ENCODE measurements around the gene WWOX.

Gene WWOX

DNA sequence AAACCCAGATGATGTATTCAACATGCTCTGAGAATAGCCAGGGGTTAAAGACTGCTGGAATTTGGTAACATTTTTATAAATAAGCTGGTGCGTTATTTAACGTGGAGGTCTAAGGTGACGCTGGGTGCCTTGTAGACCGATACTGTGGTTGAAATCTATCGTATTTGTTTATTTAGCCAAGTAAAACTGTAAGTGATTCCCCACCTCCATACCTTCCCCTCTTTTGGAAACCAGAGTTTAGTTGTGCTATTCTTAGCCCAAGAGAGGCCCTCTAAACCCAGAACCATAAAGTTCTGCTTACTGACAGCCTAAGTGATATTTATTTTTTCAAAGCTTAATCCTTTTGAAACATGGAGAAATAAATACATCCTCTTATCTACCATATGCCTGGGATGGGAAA, 744.5 kb downstream of the WWOX start:
- no peak for DNase-seq (ENCODE audit: low read depth, low spot score)

DNA sequence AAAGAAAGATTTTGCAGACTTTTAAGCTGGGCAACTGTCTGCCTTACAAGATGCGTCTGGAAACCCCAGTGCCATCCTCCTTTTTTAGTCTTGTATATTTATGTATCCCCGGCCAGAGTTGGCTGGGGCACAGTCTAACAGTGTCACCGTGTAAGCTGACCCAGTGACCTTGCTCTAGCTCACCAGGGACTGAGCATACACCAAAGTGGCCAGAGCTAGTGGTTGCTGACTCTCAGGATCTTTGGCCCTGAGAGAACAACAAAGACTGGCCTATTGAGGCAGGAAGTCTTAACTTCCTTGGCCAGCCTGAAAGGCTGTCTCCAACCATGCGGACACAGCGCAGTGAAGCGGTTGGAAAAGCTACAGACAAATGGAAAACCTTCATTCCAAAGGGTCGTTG, 745.2 kb downstream of the WWOX start:
- no peak for DNase-seq (ENCODE audit: low read depth, low spot score)

DNA sequence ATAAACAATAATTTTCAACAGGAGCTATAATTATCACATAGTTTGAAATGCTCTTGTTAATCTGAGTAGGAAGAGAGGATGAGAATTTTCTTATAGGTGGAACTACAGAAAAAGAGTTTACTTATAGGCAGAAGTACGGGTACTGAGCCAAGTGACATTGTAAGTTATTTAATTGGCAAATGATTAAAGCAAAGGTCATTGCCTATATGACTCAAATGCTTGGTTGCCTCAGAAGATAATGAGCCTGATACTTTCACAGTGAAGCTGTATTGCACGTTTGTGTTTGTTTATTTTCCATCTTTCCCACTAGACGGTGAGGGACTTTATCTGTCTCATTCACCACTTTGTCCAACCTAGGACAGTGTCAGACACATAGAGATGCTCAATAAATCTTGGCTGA, 751.8 kb downstream of the WWOX start:
- no peak for DNase-seq (ENCODE audit: low read depth, low spot score)

DNA sequence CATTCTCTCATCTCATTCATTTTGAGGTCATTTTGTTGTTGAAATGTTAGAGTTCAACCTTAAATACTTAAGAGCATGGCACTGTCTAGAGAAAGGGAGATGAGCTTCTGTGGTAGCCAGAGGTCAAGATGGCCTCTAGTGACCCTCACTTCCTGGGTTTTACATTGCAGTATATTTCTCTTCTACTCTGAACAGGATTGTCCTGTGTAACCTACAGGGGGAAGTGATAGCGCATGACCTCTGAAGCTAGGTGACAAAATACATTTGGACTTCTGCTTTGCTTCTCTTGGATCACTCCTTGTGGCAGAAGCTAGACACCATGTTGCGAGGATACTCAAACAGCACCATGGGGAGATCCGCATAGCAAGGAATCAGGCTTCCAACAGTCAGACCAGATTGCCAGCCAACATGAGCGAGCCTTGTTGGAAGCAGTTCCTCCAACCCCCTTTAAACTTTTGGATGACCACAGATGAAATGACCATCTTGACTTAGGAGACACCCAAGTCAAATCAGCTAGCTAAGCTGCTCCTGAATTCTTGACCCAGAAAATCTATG, 752.7 kb downstream of the WWOX start:
- DNase-seq (ENCODE audit: low read depth, low spot score) = no peak

DNA sequence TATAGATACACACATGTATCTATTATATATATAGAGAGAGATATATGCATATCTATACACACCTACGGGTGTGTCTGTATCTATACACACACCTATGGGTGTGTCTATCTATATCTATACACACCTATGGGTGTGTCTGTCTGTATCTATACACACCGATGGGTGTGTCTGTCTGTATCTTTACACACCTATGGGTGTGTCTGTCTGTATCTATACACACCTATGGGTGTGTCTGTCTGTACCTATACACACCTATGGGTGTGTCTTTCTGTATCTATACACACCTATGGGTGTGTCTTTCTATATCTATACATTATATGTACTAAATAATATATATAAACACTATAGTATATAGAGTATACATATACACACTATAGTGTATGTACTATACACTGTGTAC, 762.6 kb downstream of the WWOX start:
- DNase-seq (ENCODE audit: low read depth, low spot score) = no peak

DNA sequence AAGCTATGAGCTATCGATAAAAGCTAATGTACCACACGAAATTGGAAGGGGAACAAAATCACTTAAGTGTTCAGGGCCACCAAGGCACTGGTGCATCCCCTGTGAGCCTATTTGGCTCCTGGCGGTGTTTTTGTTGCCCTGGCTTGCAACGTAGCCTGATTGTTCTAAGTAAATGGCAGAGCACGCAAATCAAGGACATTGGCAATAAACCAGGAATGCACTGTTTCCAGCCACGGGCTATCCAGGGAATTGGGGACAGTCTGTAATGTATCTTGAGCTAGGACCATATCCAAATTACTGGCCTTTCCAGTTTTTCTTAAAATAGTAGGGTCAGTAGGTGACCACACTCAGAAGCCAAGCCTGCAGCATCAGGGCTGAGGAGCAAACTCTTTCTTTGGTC, 767.1 kb downstream of the WWOX start:
- peak; percentile 51 for DNase-seq (ENCODE audit: low read depth, low spot score)

DNA sequence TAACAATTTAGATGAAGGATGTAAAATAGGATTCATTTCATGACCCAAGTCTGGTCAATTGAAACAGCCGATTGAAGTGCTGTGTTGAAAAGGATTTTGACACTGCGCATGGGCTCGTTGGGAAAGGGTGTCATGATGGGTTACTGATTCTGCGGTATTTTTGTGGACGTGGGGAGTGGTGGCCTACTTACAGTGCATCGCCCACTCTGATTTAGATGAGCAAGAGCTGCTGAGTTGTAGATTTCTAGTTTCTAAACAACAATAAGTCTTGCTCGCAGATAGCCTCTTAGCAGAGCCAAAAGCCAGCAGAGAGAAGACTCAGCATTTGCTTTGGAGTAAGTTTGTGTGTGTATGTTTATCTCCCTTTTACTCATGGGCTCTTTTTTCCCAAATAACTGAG, 770.0 kb downstream of the WWOX start:
- DNase-seq (ENCODE audit: low read depth, low spot score) = no peak

DNA sequence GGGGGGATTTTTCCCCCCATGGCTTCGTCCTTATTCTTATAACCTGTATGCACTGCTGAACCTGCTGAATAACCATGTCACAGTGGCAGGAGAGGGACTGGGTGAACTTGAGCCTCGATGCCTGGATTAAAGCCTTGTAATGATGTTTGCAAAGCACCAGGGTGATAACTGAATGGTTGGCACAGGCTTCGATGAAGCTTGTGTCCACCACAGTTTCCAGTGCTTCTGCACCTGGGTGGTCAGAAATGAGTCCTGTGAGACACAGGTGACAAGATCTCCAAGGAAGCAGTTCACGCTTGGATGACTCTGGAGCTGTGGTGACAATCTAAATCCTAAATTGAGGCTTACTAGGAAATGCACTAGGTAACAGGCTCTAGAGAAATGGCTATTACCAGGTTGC, 771.8 kb downstream of the WWOX start:
- no peak for DNase-seq (ENCODE audit: low read depth, low spot score)

DNA sequence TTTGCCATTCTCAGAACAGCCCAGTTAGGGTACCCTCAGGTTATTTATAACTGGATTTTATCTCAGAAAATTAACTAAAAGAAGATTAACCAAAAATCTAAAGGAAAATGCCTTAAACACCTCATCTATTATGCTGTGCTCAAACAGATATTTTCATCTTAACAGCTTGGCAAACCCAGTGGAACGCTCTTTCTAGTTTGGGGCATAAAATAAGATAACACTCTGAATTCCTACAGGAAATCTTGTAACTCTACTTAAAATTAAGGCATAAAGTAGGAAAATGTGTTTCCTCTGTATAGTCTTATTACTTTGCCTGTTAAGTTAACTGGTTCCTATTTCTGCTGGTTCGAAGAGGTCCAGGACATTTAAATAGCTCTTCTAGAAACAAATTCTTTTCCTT, 777.2 kb downstream of the WWOX start:
- DNase-seq (ENCODE audit: low read depth, low spot score) = no peak

DNA sequence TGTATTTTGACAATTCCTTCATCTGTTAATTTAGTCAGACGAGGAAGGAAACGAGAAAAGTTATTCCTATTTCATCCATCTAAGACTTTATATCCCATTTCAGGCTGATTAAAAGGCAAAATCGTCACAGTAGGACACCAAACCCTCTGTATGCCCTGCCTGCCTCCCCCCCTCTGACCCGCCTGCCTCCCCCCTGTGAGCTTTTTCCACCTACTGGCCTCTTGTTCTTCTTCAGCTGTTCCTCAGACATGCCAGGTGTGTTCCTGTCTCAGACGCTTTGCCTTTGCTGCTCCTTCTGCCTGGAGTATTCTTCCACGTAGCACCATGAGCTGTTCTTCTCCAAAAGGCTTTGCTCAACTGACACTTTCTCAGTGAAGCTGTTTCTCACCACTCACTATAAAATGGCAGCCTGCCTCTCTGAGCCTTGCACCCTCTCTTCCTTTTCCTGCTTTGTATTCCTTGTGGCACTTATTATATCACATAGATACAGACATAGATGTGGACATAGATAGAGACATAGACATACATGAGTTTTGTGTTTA, 777.7 kb downstream of the WWOX start:
- DNase-seq (ENCODE audit: low read depth, low spot score) = peak; percentile 5

DNA sequence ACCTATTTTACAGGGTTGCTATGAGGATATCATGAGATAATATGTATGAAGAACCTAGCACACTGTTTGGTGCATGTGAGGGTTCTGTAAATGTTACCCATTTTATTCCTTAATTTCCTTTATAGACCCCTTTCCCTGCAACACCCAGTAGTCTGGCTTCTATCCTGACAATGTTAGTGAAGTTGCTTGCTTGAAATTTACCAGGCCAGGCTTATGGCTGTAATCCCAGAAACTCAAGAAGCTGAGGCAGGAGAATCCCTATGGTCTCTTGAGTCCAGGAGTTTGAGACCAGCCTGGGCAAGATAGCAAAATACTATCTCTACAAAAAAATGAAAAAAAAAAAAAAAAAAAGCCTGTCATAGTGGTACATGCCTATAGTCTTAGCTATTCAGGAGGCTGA, 779.1 kb downstream of the WWOX start:
- DNase-seq (ENCODE audit: low read depth, low spot score) = no peak

DNA sequence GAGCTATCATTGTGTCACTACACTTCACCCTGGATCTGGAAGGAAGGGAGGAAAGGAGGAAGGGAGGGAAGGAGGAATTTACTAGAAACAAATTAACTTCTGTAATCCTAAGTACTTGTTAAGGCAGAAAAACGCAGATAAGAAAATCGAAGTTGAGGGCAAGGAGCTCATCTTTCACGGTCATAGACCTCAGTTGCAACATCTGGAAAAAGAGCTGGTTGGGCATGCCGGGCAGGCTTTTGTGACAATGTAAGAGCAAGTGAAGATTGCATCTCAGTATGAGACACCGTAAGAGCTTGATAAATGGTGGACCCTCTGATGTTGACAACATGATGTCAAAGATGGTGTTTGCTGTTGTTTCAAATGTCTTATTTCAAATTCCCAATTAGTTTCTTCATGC, 779.6 kb downstream of the WWOX start:
- DNase-seq (ENCODE audit: low read depth, low spot score) = no peak

DNA sequence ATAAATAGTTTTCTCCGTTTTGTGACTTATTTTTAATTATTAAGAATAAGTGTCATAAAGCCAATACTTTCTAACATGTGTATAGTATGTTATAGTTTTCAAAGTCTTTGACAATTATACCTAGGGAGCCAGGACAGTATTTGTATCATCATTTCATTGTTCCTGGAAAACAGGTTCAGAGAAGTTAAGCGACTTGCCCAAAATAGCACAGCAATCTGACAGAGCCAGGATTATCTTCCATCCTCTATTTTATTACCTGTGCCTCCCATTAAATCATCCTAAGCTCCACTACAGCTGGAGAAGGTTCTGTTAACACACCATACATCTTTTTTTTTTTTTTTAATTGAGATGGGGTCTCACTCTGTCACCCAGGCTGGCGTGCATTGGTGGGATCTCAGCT, 782.7 kb downstream of the WWOX start:
- DNase-seq (ENCODE audit: low read depth, low spot score) = no peak

DNA sequence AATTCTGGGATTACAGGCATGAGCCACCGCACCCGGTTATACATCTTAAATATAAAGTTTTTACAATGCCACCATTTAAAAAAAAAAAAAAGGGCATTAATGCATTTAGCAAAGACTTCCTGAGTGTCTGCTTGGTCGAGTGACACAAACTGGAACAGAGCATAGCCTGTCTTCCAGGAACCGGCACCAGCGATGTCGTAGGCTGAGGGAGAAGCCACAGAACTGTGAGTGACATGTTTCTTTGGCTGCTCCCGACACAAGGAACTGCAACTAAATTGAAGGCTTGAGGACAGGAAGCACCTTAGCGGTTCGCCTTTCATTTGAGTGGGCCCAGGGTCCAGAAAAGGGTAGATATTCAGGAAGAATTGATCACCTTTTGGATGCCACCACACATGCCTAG, 783.3 kb downstream of the WWOX start:
- DNase-seq (ENCODE audit: low read depth, low spot score) = no peak

DNA sequence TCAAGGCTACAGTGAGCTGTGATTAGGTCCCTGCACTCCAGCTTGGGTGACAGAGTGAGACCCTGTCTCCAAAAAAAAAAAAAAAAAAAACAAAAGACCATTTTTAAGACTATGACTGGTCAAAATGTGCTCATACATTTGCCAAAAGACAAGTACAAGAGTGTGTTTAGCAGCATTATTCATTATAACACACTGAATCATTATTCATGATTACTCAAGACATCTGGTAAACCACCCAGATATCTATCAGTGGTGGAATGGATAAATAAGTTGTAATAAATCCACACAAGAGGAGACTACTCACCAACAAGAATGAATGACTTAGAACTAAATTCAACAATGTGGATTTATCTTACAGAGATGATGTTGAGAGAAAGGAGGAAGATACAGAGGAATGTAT, 784.8 kb downstream of the WWOX start:
- no peak for DNase-seq (ENCODE audit: low read depth, low spot score)

DNA sequence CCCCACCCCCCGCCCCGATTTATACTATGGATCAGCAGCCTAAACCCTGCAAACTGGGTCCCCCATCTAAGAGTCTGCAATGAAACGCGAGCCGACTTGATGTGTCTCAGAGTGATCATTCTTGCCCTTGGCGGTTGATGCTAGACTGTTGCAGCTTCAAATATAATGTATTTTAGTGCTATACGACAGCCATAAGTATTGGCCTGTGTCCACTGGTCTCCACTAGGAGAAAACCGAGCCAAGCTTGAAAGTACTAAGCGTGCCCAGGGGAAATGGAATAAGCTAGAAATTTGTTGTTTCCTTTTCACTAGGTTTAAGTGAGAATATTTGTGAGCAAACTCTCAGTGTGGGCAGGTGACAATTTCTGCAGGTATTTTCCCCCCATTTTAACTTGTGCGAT, 789.9 kb downstream of the WWOX start:
- no peak for DNase-seq (ENCODE audit: low read depth, low spot score)

DNA sequence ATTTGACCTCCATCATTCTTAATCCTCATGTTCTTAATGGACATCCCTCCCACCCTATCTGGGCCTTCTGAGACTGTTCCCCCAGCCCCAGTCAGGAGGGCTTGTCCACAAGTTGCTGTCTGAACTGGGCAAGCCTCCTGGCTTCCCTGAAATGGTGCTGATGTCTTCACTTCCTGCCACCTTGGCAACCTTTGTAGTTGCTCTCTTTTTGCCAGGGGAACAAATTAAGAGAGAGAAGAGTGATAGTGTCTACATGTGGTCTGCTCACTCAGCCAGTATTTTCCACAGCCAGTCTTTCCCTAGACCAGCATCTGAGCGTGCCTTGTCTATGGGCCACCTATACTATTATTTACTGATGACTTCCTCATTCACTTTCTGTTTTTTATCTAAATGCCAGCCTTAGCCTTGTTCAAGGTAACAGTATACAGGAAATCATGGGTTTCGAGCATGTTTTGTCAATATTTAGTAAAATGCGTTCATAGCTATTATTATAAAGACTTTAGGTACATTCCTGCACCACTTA, 791.0 kb downstream of the WWOX start:
- DNase-seq (ENCODE audit: low read depth, low spot score) = no peak

DNA sequence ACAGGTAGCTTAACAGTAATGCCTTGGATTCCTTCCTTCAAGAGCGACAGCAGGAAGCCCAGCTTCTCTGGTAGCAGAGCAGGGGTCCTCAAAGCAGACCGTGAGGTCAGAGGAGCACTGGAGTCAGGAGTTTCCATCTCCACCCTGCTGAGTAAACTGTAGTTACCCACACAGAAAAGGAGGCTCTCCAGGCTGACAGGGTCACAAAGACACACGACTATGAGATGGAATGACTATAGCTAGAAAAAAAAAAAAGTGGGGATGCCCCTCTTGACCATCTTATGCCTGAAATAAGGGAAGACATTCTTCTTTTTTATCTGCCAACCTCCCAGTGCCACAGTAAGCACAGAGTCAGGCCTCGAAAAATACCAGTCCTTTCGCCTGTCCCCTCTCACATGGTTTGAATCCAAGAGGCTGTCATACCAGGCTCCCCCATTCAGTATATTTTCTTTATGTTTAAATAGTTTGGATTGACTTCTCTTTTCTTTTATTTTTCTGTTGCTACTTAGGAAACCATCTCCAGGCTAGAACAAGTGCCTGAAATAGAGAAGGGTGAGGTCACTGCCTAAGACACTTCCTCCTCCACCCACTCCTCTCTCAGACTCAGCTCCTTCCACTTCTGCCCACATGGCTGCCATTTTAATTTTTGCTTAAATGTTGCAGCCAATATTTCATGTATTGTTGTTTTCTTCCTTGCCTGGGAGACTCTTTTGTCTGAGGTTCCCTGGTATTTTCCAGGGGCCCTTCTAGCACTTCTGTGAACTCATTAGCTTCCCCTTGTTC, 793.7 kb downstream of the WWOX start:
- no peak for DNase-seq (ENCODE audit: low read depth, low spot score)

DNA sequence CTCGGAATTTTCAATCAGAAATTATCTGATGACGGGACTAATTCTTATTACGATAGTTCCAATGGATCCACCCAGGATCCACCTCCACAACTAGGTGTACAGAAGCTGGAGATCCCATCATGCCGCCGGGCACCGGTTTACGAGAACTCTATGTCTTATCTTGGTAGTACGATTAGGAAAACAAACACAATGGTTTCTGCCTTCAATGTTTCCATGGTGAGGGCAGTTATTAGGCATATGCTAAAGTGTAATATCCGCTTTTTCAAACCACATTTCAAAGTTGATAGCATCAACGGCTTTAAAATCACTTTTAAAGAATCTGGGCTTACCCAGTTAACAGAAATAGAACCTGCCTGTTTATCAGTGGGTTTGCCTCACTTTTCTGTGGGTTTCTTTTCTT, 795.4 kb downstream of the WWOX start:
- no peak for DNase-seq (ENCODE audit: low read depth, low spot score)

DNA sequence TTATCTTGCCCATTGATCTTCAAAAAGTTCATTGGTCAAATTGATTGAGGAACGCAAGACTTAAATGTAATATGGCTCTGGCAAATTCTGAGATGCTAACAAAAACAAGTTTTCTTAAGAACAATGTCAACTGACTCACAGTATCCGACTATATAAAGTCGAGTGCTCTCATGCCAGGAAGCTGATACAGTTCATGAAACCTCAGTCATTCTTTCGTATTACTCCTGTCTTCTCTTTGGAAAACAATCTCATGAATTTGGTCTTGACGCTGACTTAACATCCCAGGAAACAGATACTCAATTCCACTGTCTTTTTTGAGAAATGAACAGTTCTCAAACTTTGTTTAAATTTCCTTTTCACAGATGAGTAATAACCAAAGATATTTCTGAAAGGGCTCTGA, 796.2 kb downstream of the WWOX start:
- DNase-seq (ENCODE audit: low read depth, low spot score) = no peak

DNA sequence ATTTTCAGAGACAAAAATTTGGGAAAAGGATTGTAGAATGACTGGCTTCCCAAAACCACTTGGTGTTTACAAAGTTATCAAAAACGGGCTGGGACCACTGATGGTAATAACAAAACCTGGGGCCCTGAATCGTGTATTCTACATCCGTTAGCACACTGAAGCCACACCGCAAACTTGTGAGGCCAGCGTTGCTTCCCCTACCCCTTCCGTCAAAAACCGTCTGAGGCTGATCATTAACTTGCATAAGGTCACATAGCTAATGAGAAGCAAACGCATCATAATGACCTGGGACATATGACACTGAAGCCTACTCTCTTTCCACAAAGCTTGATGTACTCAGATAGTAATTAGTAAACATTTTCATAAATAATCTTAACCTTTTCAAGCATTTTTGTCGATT, 796.8 kb downstream of the WWOX start:
- DNase-seq (ENCODE audit: low read depth, low spot score) = no peak

DNA sequence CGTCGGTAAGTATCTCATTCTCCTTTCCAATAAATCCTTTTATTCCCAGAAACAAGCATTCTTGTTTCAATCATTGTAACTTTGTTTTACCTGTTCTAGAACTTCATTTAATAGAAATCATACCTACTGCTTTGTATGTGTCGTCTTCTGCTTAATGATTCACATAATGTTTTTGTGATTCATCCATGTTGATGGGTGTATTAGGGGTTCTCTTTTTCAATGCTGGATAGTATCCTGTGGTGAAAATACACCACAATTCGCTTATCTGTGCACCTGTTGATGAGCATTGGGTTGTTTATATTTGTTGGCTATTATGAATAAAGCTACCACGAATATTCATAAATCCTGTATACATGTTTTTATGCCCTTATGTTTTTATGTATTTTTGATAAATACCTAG, 797.8 kb downstream of the WWOX start:
- no peak for DNase-seq (ENCODE audit: low read depth, low spot score)

DNA sequence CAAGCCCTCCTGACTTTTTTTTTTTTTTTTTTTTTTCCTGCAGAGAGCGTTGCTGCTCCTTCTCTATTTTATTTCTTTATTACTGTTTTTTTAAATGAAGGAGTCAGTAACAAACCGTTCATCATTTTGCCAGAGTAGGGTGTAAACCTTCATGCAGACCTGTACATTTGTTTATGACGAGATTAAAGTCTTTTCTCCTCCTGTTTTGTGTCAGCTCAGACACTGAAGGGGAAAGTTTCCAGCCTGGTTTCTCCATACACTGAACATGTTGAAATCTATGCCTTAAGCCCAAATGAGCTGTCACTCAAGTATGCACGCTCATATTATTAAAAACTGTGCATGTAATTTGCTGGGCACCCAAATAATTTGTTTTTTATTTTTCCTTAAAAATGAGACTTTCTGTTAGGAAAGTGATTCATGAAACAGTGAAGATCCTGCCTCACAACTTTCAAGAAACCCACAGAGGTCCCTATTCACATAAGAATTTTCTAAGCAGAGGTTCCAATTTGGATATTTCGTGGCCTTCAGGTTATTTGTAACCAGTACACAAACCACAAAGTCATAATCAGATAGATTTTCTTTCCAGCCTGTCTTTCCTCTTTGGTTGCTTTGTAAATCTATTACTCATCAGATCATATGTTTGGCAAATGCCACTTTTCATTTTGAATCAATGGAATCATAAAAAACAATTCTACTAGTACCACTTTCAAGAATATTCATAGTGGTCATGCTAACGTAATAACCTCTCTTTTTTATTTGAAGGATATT, 800.8 kb downstream of the WWOX start:
- no peak for DNase-seq (ENCODE audit: low read depth, low spot score)

Data from ELF-1 (cell line).